IMR-90 (cell line): ENCODE results near the gene NEAT1. TPM values are rescaled to one million over a fixed set of nuclear protein-coding genes. Genes with fewer than 3 reads are reported as not detected.

Source experiments
- ATAC-seq: fragments of 200-7000 bp; cut with Tn5 transposase; 2 replicates; pipeline ENCODE4 v1.9.1; 2020; ENCODE audit warnings: low read depth, mild to moderate bottlenecking, moderate library complexity
- BruUV-seq: library from RNA; stranded (reverse); fragments of 400-500 nt; replicated peaks from 2 replicates; lab custom pipeline; 2021; lab: Mats Ljungman, UMichigan
- CTCF ChIA-PET: fragments of 300-600 bp; formaldehyde crosslinking; extraction: SDS; loops from one replicate; lab custom pipeline; 2021; ENCODE audit warnings: antibody characterized with exemption; lab: Yijun Ruan, JAX
- POLR2A ChIA-PET: fragments of 300-600 bp; sonication (Branson Sonifier 250); formaldehyde crosslinking; loops from one replicate; lab custom pipeline; 2022; ENCODE audit warnings: antibody characterized with exemption; ENCODE audit not compliant: unreplicated experiment; lab: Charles Lee
- DNase-seq: peaks from one replicate; pipeline ENCODE4 v3.0.0; 2013
- H2AFZ ChIP-seq: replicated peaks from 2 replicates; pipeline ENCODE3; 2013; ENCODE audit warnings: low read length, mild to moderate bottlenecking; ENCODE audit not compliant: poor library complexity
- H2AK5ac ChIP-seq: 2 replicates; pipeline ENCODE4 v1.6.1; 2013; ENCODE audit warnings: low read depth, low read length, inconsistent platforms
- H2AK9ac ChIP-seq: replicated peaks from 2 replicates; pipeline ENCODE3; 2013; ENCODE audit warnings: mild to moderate bottlenecking, low read depth, low read length, moderate library complexity; ENCODE audit not compliant: poor library complexity
- H2BK120ac ChIP-seq: 2 replicates; pipeline ENCODE4 v1.6.1; 2013; ENCODE audit warnings: low read depth, low read length, inconsistent platforms
- H2BK15ac ChIP-seq: 3 replicates; pipeline ENCODE4 v1.6.1; 2013; ENCODE audit warnings: low read depth, low read length, inconsistent platforms
- H2BK20ac ChIP-seq: 2 replicates; pipeline ENCODE4 v1.6.1; 2013; ENCODE audit warnings: low read depth, mild to moderate bottlenecking, inconsistent platforms, low read length, moderate library complexity
- H2BK5ac ChIP-seq: 2 replicates; pipeline ENCODE4 v1.6.1; 2013; ENCODE audit warnings: mild to moderate bottlenecking, low read depth, low read length, inconsistent platforms; ENCODE audit not compliant: poor library complexity, severe bottlenecking
- H3K14ac ChIP-seq: replicated peaks from 2 replicates; pipeline ENCODE4 v1.6.1; 2013; ENCODE audit warnings: low read depth, low read length, inconsistent platforms
- H3K18ac ChIP-seq: 2 replicates; pipeline ENCODE4 v1.6.1; 2013; ENCODE audit warnings: low read depth, low read length, control low read depth
- H3K23ac ChIP-seq: 2 replicates; pipeline ENCODE4 v1.6.1; 2013; ENCODE audit warnings: low read depth, low read length, inconsistent platforms
- H3K27ac ChIP-seq: 2 replicates; pipeline ENCODE4 v1.5.1; 2013; ENCODE audit warnings: mild to moderate bottlenecking, control low read depth, low read length; ENCODE audit not compliant: insufficient read depth
- H3K27me3 ChIP-seq: 2 replicates; pipeline ENCODE4 v1.6.1; 2013; ENCODE audit warnings: low read length; ENCODE audit not compliant: control insufficient read depth, insufficient read depth
- H3K36me3 ChIP-seq: 2 replicates; pipeline ENCODE4 v1.6.1; 2013; ENCODE audit warnings: low read length, mixed read lengths; ENCODE audit not compliant: control insufficient read depth, insufficient read depth
- H3K4ac ChIP-seq: 2 replicates; pipeline ENCODE4 v1.6.1; 2013; ENCODE audit warnings: low read depth, low read length, inconsistent platforms
- H3K4me1 ChIP-seq: 2 replicates; pipeline ENCODE4 v1.6.1; 2013; ENCODE audit warnings: low read length, mixed read lengths; ENCODE audit not compliant: control insufficient read depth, insufficient read depth
- H3K4me2 ChIP-seq: 2 replicates; pipeline ENCODE4 v1.6.1; 2013; ENCODE audit warnings: low read depth, mild to moderate bottlenecking, control low read depth, low read length, moderate library complexity
- H3K4me3 ChIP-seq: 2 replicates; pipeline ENCODE4 v1.5.1; 2013; ENCODE audit warnings: low read depth, mild to moderate bottlenecking, control low read depth, low read length, moderate library complexity; ENCODE audit not compliant: insufficient read depth
- H3K56ac ChIP-seq: 2 replicates; pipeline ENCODE4 v1.6.1; 2013; ENCODE audit warnings: low read length, inconsistent platforms; ENCODE audit not compliant: insufficient read depth; ENCODE audit errors: extremely low read depth
- H3K79me1 ChIP-seq, 2 experiments: 2 replicates each; pipeline ENCODE4 v1.6.1; 2013; ENCODE audit warnings: low read length in 2 of 2, inconsistent platforms in 1 of 2, low read depth in 1 of 2
- H3K9ac ChIP-seq: 2 replicates; pipeline ENCODE4 v1.6.1; 2013; ENCODE audit warnings: low read depth, low read length, control low read depth
- H3K9me1 ChIP-seq: 2 replicates; pipeline ENCODE4 v1.6.1; 2013; ENCODE audit warnings: low read length, inconsistent platforms; ENCODE audit not compliant: insufficient read depth
- H3K9me3 ChIP-seq: 2 replicates; pipeline ENCODE4 v1.6.1; 2013; ENCODE audit warnings: low read length; ENCODE audit not compliant: control insufficient read depth, insufficient read depth
- H4K20me1 ChIP-seq: 2 replicates; pipeline ENCODE4 v1.6.1; 2013; ENCODE audit warnings: low read length, inconsistent platforms; ENCODE audit not compliant: insufficient read depth
- H4K5ac ChIP-seq: 2 replicates; pipeline ENCODE4 v1.6.1; 2013; ENCODE audit warnings: mild to moderate bottlenecking, low read depth, low read length, control low read depth
- H4K8ac ChIP-seq, 2 experiments: 2 replicates each; pipeline ENCODE4 v1.6.1; 2013; ENCODE audit warnings: low read depth in 2 of 2, low read length in 2 of 2, control low read depth in 1 of 2, inconsistent platforms in 1 of 2
- H4K91ac ChIP-seq: 2 replicates; pipeline ENCODE4 v1.6.1; 2013; ENCODE audit warnings: low read depth, low read length, inconsistent platforms; ENCODE audit not compliant: insufficient read depth
- CHD1 ChIP-seq: IDR thresholded peaks from 2 replicates; pipeline ENCODE4 v1.6.1; 2012; ENCODE audit warnings: low read depth, low read length, improper control_type of control experiment
- FOS ChIP-seq: fragments of 150-350 bp; IDR thresholded peaks from 2 replicates; pipeline ENCODE4 v1.6.1; 2016; ENCODE audit warnings: low read depth, low read length
- MAZ ChIP-seq: IDR thresholded peaks from 2 replicates; pipeline ENCODE4 v1.6.1; 2012; ENCODE audit warnings: low read depth, mild to moderate bottlenecking, low read length, improper control_type of control experiment, moderate library complexity, borderline replicate concordance
- MXI1 ChIP-seq: IDR thresholded peaks from 2 replicates; pipeline ENCODE4 v1.6.1; 2012; ENCODE audit warnings: low read depth, mild to moderate bottlenecking, low read length, moderate library complexity, borderline replicate concordance
- POLR2A ChIP-seq: IDR thresholded peaks from 2 replicates; pipeline ENCODE4 v1.6.1; 2012; ENCODE audit warnings: mild to moderate bottlenecking, low read depth, low read length
- RAD21 ChIP-seq: IDR thresholded peaks from 2 replicates; pipeline ENCODE4 v1.6.1; 2012; ENCODE audit warnings: low read length, improper control_type of control experiment
- RCOR1 ChIP-seq: IDR thresholded peaks from 2 replicates; pipeline ENCODE4 v1.6.1; 2012; ENCODE audit warnings: mild to moderate bottlenecking, low read length, improper control_type of control experiment; ENCODE audit not compliant: insufficient replicate concordance
- SMC3 ChIP-seq: fragments of 150-350 bp; IDR thresholded peaks from 2 replicates; pipeline ENCODE4 v1.6.1; 2016; ENCODE audit warnings: low read depth, mild to moderate bottlenecking, antibody characterized with exemption, low read length, moderate library complexity
- WGBS, 2 experiments: methylation state at CpG; one replicate each; pipeline versions ENCODE4 v1.1.5 to v1.1.7; 2013; ENCODE audit warnings: missing lambda C conversion rate in 2 of 2; ENCODE audit not compliant: insufficient read length in 1 of 2; ENCODE audit errors: extremely low coverage in 2 of 2; 5-methylcytosine and 5-hydroxymethylcytosine counted together
- dilution Hi-C: fragments of 300-500 bp; cut with HindIII; formaldehyde crosslinking; loops from one replicate; pipeline ENCODE4 v1.14.3; 2018; ENCODE audit warnings: low sequenced_read_pairs; ENCODE audit not compliant: unreplicated experiment
- in situ Hi-C: fragments of 300-500 bp; cut with MboI; formaldehyde crosslinking; loops from 3 replicates; pipeline ENCODE4 v1.14.3; 2019; ENCODE audit warnings: low sequenced_read_pairs, inconsistent platforms, mixed read lengths
- intact Hi-C: fragments of 100-400 bp; cut with micrococcal nuclease; formaldehyde crosslinking; loops from 2 replicates; pipeline ENCODE4 v1.10.0; 2022
- polyA plus RNA-seq, 3 experiments: library from polyadenylated mRNA; depleted of rRNA; stranded (reverse); fragments of >200 nt; gene quantifications; 2 replicates each; pipeline ENCODE4 v1.2.3, GENCODE V29; 2012; ENCODE audit warnings: low replicate concordance in 1 of 3
- total RNA-seq: library from RNA; depleted of rRNA; stranded (reverse); fragments of >200 nt; gene quantifications from 2 replicates; pipeline ENCODE4 v1.2.3, GENCODE V29; 2012
- TF ChIP-seq, protein P1 (sequence below): conservative IDR thresholded peaks from 2 replicates; pipeline ENCODE4 v1.5.1; 2012; ENCODE audit warnings: mild to moderate bottlenecking, low read depth, low read length, improper control_type of control experiment

The NEAT1 gene
- total and polyA plus RNA-seq, 2 of the 4 experiments (the other 2 are of a cell fraction), result 30.1 to 114 TPM

DNA sequence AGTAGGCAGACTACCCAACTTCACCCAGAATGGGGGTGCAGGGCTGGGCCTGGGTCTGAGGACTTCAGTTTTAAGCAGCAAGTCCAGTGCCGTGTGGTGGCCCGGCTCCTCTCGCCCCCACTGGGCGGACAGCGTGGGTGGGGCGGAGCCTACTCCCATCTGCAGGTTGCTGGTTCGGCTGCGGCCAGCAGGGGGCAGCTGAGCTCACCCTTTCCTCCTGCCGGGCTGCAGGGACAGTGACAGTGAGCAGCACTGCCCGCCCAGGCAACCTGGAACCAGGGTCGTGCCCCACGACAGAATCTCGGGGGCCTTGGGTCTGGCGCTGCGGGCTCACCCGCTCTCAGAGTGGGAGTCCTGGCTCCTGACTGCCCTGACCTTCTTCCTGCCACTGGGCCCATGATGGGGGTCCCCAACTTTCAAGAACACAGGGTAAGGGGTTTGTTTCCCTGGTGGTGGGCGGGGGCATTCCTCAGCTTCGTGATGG, 6.2 kb upstream of the NEAT1 start:
- 0% methylated on average over 5 of the region's 18 CpGs; no CpG with 5 or more reads in 1 of the 2 experiments for WGBS, 2 experiments
- peak overlapping the region; percentile 94 for H2AK9ac ChIP-seq
- peak overlapping the region; percentile 88 for H3K14ac ChIP-seq
- DNase-seq, result peak; percentile 71
- peak overlapping the region; percentile 79 for H2BK20ac ChIP-seq
- dilution Hi-C loops, result no loop called here
- peak overlapping the region; percentile 72; the same call in 1 of the 2 replicates for H3K27ac ChIP-seq
- peaks cover 38% of the 10 kb centered on the region for H3K4me1 ChIP-seq
- peak overlapping the region; percentile 12; the same call in 1 of the 2 replicates for H3K4me3 ChIP-seq
- peak overlapping the region; percentile 94 for H2AFZ ChIP-seq
- H3K56ac ChIP-seq, result no peak overlapping the region
- intact Hi-C loops, result loop anchor here (1.0 kb wide), 1 partner anchor 94 kb away; no protein-coding TSS in a partner anchor
- no peak overlapping the region for H3K18ac ChIP-seq
- peak overlapping the region; percentile 74 for H3K23ac ChIP-seq
- peak overlapping the region; percentile 75 for H3K4me2 ChIP-seq
- H4K91ac ChIP-seq, result peak overlapping the region; percentile 34
- no peaks in the 10 kb centered on the region for H3K9me1 ChIP-seq
- peak overlapping the region; percentile 95; the same call in 1 of the 2 replicates for H2AK5ac ChIP-seq
- BruUV-seq, result no TSS peak
- H3K79me1 ChIP-seq, result peaks cover 10 to 68% of the 10 kb centered on the region in 2 experiments; a peak in 2 of 4 replicates
- H3K4ac ChIP-seq, result peak overlapping the region; percentile 91
- H3K9ac ChIP-seq, result peak overlapping the region; percentile 31; the same call in 1 of the 2 replicates
- H3K9me3 ChIP-seq, result no peaks in the 10 kb centered on the region
- no peaks in the 10 kb centered on the region for H3K27me3 ChIP-seq
- TF ChIP-seq MAZ, result peak; percentile 94; the same call in 1 of the 2 replicates
- TF ChIP-seq FOS, result no peak
- TF ChIP-seq SMC3, result peak; percentile 86
- TF ChIP-seq, protein P1, sequence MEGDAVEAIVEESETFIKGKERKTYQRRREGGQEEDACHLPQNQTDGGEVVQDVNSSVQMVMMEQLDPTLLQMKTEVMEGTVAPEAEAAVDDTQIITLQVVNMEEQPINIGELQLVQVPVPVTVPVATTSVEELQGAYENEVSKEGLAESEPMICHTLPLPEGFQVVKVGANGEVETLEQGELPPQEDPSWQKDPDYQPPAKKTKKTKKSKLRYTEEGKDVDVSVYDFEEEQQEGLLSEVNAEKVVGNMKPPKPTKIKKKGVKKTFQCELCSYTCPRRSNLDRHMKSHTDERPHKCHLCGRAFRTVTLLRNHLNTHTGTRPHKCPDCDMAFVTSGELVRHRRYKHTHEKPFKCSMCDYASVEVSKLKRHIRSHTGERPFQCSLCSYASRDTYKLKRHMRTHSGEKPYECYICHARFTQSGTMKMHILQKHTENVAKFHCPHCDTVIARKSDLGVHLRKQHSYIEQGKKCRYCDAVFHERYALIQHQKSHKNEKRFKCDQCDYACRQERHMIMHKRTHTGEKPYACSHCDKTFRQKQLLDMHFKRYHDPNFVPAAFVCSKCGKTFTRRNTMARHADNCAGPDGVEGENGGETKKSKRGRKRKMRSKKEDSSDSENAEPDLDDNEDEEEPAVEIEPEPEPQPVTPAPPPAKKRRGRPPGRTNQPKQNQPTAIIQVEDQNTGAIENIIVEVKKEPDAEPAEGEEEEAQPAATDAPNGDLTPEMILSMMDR, result peak; percentile 95
- peak; percentile 63; the same call in 1 of the 2 replicates for TF ChIP-seq MXI1
- peak; percentile 92 for TF ChIP-seq RAD21
- peak; percentile 63 for TF ChIP-seq POLR2A
- no peak for TF ChIP-seq CHD1
- no peak for TF ChIP-seq RCOR1
- peak overlapping the region; percentile 91; the same call in 2 of the 3 replicates for H2BK15ac ChIP-seq
- ATAC-seq, result peak; percentile 59
- ChIA-PET POLR2A (interaction anchor here (0.6 to 6.8 kb wide), 3 partner anchors 31 to 92 kb away, joined by 4 to 142 read pairs (median 5); partner anchors contain the start of gene MALAT1), CTCF (interaction anchor here (0.5 to 1.9 kb wide), 9 partner anchors 12 to 93 kb away, joined by 3 to 8 read pairs (median 5); partner anchors contain the start of gene FRMD8)
- peak overlapping the region; percentile 78 for H2BK120ac ChIP-seq
- in situ Hi-C loops, result no loop called here
- peak overlapping the region; percentile 0 to 82; a peak in 1 of 4 replicates for H4K8ac ChIP-seq
- peaks cover 12% of the 10 kb centered on the region for H3K36me3 ChIP-seq
- peaks cover 9% of the 10 kb centered on the region for H4K20me1 ChIP-seq
- no peak overlapping the region for H4K5ac ChIP-seq
- peak overlapping the region; percentile 20 for H2BK5ac ChIP-seq
